ENCODE results near the gene ARHGAP44.

DNA sequence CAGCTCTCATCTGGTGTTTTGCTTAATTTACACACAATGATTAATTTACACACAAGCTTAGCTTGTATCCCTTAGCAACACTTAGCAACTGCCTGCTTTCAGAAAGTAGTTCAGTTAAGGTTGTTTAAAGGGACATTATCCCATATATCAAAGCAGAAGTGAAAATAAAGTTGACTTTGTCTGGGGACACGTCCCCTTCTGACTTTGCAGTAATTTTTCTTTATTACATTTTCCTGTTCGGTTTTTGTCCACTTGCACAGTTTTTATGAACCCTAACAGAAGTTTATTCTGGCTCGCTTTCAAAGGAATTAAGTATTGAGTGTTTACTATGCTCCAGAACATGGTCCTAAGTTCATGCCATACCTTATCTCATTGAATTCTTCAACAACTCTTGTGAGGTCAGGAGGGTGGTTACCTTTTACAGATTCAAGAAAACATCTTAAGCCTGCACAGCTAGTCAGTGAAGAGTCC lies 41.5 kb downstream of the ARHGAP44 start:
- TF ChIP-seq, protein P1, sequence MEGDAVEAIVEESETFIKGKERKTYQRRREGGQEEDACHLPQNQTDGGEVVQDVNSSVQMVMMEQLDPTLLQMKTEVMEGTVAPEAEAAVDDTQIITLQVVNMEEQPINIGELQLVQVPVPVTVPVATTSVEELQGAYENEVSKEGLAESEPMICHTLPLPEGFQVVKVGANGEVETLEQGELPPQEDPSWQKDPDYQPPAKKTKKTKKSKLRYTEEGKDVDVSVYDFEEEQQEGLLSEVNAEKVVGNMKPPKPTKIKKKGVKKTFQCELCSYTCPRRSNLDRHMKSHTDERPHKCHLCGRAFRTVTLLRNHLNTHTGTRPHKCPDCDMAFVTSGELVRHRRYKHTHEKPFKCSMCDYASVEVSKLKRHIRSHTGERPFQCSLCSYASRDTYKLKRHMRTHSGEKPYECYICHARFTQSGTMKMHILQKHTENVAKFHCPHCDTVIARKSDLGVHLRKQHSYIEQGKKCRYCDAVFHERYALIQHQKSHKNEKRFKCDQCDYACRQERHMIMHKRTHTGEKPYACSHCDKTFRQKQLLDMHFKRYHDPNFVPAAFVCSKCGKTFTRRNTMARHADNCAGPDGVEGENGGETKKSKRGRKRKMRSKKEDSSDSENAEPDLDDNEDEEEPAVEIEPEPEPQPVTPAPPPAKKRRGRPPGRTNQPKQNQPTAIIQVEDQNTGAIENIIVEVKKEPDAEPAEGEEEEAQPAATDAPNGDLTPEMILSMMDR (IDR thresholded peaks at IDR 0.05), result no peak
- no peak for TF ChIP-seq POLR2A (IDR thresholded peaks at IDR 0.05)

Data from stomach (tissue), 4 donors.